ENCODE results near the gene SULF2. TPM values are rescaled to one million over a fixed set of nuclear protein-coding genes. Genes with fewer than 3 reads are reported as not detected.

Gene SULF2
- total and polyA plus RNA-seq, 2 of the 13 experiments (the other 11 are each of a cell fraction or from before 2014, with no cell fraction given): 7.2 to 50.9 TPM

DNA sequence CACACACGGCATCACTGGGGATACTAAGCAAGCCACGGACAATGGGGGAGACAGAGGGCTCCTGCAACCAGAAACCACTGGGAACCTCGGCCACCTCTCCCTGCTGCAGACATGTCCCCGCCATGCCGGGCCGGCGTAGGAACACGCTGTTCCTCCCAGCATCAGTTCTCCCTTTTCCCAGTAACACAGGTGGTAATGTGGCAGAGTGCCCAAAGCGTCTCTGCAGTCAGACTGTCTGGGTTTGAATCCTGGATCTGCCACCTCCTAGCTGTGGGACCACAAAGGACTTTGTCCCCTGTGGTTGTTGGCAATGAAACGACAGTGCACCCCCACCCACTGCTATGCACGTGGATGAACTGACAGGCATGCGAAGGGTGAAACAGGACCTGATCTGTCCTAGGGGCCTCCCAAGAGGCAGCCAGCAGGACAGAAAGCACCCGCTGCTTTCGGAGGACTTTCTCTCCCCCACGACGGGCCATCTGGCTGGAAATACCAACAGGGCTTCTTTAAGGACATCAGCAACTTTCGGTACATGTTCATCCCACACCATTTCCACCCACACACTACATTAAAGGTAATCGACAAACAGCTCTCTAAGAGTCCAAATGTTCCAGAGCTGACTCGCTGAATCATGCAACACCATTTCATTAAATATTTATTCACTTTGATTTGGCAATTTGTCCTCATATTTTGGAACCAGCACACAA is 74.1 kb downstream of the SULF2 start (continued):
- TF ChIP-seq ATF7 (IDR thresholded peaks at IDR 0.05) (no peak), ATF7 (CRISPR knock-in tag; IDR thresholded peaks at IDR 0.05) (0 out of 2 replicates have a peak, but pooled peaks have one; percentile 67), GLI4 (CRISPR knock-in tag; IDR thresholded peaks at IDR 0.05; ENCODE audit: borderline replicate concordance) (no peak), SSRP1 (CRISPR knock-in tag; IDR thresholded peaks at IDR 0.05) (no peak), ATF3 (CRISPR knock-in tag; IDR thresholded peaks at IDR 0.05) (0 out of 2 replicates have a peak, but pooled peaks have one; percentile 32), TERF1 (CRISPR knock-in tag; IDR thresholded peaks at IDR 0.05) (no peak), CCDC6 (CRISPR knock-in tag; IDR thresholded peaks at IDR 0.05) (peak; percentile 92; the same call in 1 of the 2 replicates), SPEN (CRISPR knock-in tag; IDR thresholded peaks at IDR 0.05; ENCODE audit: low read depth) (peak; percentile 62; the same call in 1 of the 2 replicates), IRF9 (CRISPR knock-in tag; IDR thresholded peaks at IDR 0.05; ENCODE audit: borderline replicate concordance) (no peak), GATA4 (IDR thresholded peaks at IDR 0.05; ENCODE audit: borderline replicate concordance, low read depth) (no peak), ZNF12 (CRISPR knock-in tag; IDR thresholded peaks at IDR 0.05) (peak; percentile 86), NFE2 (CRISPR knock-in tag; IDR thresholded peaks at IDR 0.05) (no peak), AGO1 (IDR thresholded peaks at IDR 0.05; ENCODE audit: low read depth, low read length, poor library complexity, severe bottlenecking) (no peak), ZNF207 (IDR thresholded peaks at IDR 0.05; ENCODE audit: borderline replicate concordance) (no peak), ZNF160 (CRISPR knock-in tag; IDR thresholded peaks at IDR 0.05) (peak; percentile 81; the same call in 1 of the 2 replicates), ZNF441 (CRISPR knock-in tag; IDR thresholded peaks at IDR 0.05; ENCODE audit: borderline replicate concordance) (0 out of 2 replicates have a peak, but pooled peaks have one; percentile 60), PRMT3 (CRISPR knock-in tag; IDR thresholded peaks at IDR 0.05; ENCODE audit: borderline replicate concordance, low read depth) (no peak), ZNF431 (CRISPR knock-in tag; IDR thresholded peaks at IDR 0.05; ENCODE audit: borderline replicate concordance, low read depth) (no peak), ZNF598 (CRISPR knock-in tag; IDR thresholded peaks at IDR 0.05; ENCODE audit: borderline replicate concordance) (peak; percentile 73; the same call in 1 of the 2 replicates), MXI1 (IDR thresholded peaks at IDR 0.05; ENCODE audit: borderline replicate concordance, low read depth, low read length) (peak; percentile 99), ZNF841 (CRISPR knock-in tag; IDR thresholded peaks at IDR 0.05; ENCODE audit: borderline replicate concordance) (peak; percentile 62; the same call in 1 of the 2 replicates), AGO2 (optimal IDR thresholded peaks at IDR 0.05; ENCODE audit: low read depth, low read length) (no peak), FOXA3 (CRISPR knock-in tag; IDR thresholded peaks at IDR 0.05) (peak; percentile 82), PBX3 (CRISPR knock-in tag; IDR thresholded peaks at IDR 0.05; ENCODE audit: borderline replicate concordance) (no peak)
- TF ChIP-seq, protein P1, sequence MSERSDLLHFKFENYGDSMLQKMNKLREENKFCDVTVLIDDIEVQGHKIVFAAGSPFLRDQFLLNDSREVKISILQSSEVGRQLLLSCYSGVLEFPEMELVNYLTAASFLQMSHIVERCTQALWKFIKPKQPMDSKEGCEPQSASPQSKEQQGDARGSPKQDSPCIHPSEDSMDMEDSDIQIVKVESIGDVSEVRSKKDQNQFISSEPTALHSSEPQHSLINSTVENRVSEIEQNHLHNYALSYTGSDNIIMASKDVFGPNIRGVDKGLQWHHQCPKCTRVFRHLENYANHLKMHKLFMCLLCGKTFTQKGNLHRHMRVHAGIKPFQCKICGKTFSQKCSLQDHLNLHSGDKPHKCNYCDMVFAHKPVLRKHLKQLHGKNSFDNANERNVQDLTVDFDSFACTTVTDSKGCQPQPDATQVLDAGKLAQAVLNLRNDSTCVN (CRISPR knock-in tag; IDR thresholded peaks at IDR 0.05; ENCODE audit: borderline replicate concordance): peak; percentile 76

Data from HepG2 (cell line).